Panc1 (cell line): ENCODE measurements around the gene CEP120. TPM values are rescaled to one million over a fixed set of nuclear protein-coding genes. Genes with fewer than 3 reads are reported as not detected.

Experiments used
- ATAC-seq: fragments of 200-7000 bp; cut with Tn5 transposase; 2 replicates; pipeline ENCODE4 v1.9.1; 2020; ENCODE audit warnings: mild to moderate bottlenecking, moderate library complexity
- BruUV-seq: library from RNA; stranded (reverse); fragments of 400-500 nt; replicated peaks from 2 replicates; lab custom pipeline; 2021; lab: Mats Ljungman, UMichigan
- CTCF ChIA-PET: fragments of 300-600 bp; sonication (Branson Sonifier 250); formaldehyde crosslinking; loops from one replicate; lab custom pipeline; 2022; ENCODE audit warnings: antibody characterized with exemption; lab: Charles Lee
- POLR2A ChIA-PET: fragments of 300-600 bp; sonication (Branson Sonifier 250); formaldehyde crosslinking; loops from one replicate; lab custom pipeline; 2022; ENCODE audit warnings: antibody characterized with exemption; lab: Charles Lee
- DNase-seq: peaks from one replicate; pipeline ENCODE4 v3.0.0-alpha.2; 2010; ENCODE audit warnings: low read depth, low spot score
- H3K27ac ChIP-seq: 2 replicates; pipeline ENCODE4 v1.5.1; 2011; ENCODE audit warnings: mild to moderate bottlenecking, low read length, inconsistent platforms
- H3K27me3 ChIP-seq: fragments of 200-500 bp; sonication (Bioruptor generic); 2 replicates; pipeline ENCODE4 v1.6.0; 2014; ENCODE audit warnings: low read length, inconsistent platforms; ENCODE audit not compliant: control insufficient read depth, insufficient read depth
- H3K36me3 ChIP-seq: fragments of 200-500 bp; sonication (Bioruptor generic); 2 replicates; pipeline ENCODE4 v1.5.1; 2014; ENCODE audit warnings: inconsistent platforms, mild to moderate bottlenecking, low read length, moderate library complexity; ENCODE audit not compliant: control insufficient read depth, insufficient read depth
- H3K4me1 ChIP-seq: 2 replicates; pipeline ENCODE4 v1.5.1; 2011; ENCODE audit warnings: inconsistent platforms, mild to moderate bottlenecking, low read length, moderate library complexity; ENCODE audit not compliant: control insufficient read depth, insufficient read depth
- H3K4me3 ChIP-seq, 2 experiments: 2 replicates each; pipeline ENCODE4 v1.5.1; 2011 to 2012; ENCODE audit warnings: low read depth in 2 of 2, low read length in 2 of 2, mild to moderate bottlenecking in 2 of 2, inconsistent platforms in 1 of 2, moderate library complexity in 1 of 2
- H3K9me3 ChIP-seq: fragments of 200-500 bp; sonication (Bioruptor generic); 2 replicates; pipeline ENCODE4 v1.5.1; 2014; ENCODE audit warnings: low read depth, mild to moderate bottlenecking, inconsistent platforms, low read length, moderate library complexity; ENCODE audit not compliant: control insufficient read depth, insufficient read depth
- POLR2AphosphoS5 ChIP-seq: IDR thresholded peaks from 2 replicates; pipeline ENCODE4 v1.6.1; 2012; ENCODE audit warnings: mild to moderate bottlenecking, low read depth, low read length, moderate library complexity
- SIN3A ChIP-seq: IDR thresholded peaks from 2 replicates; pipeline ENCODE4 v1.6.1; 2012; ENCODE audit warnings: low read depth, mild to moderate bottlenecking, low read length, moderate library complexity, borderline replicate concordance; ENCODE audit not compliant: insufficient read depth
- TCF7L2 ChIP-seq: IDR thresholded peaks from 2 replicates; pipeline ENCODE4 v1.6.1; 2011; ENCODE audit warnings: mild to moderate bottlenecking, low read depth, low read length, inconsistent platforms
- in situ Hi-C: cut with HindIII; loops from 2 replicates; pipeline ENCODE4 v1.10.0; 2016; ENCODE audit warnings: low sequenced_read_pairs, low pct_unique_long_range_greater_than_20kb
- intact Hi-C: fragments of 100-400 bp; cut with micrococcal nuclease; formaldehyde crosslinking; loops from one replicate; pipeline ENCODE4 v1.10.0; 2022; ENCODE audit not compliant: unreplicated experiment
- total RNA-seq: library from RNA; stranded (reverse); gene quantifications from one replicate; pipeline ENCODE4 v1.2.1, GENCODE V29; 2021; ENCODE audit not compliant: unreplicated experiment
- TF ChIP-seq, protein P1 (sequence below), 2 experiments: IDR thresholded peaks; 2 replicates each; pipeline ENCODE4 v1.6.1; 2011 to 2012; ENCODE audit warnings: low read depth in 2 of 2, control low read depth in 1 of 2, low read length in 1 of 2, mild to moderate bottlenecking in 1 of 2, moderate library complexity in 1 of 2; ENCODE audit not compliant: insufficient read depth in 1 of 2
- TF ChIP-seq, protein P2 (sequence below): fragments of 450-650 bp; IDR thresholded peaks from 2 replicates; pipeline ENCODE4 v1.5.1; 2017; ENCODE audit warnings: mild to moderate bottlenecking

Gene CEP120
- total RNA-seq, 1 experiment from 2014 or later: 20.1 TPM

DNA sequence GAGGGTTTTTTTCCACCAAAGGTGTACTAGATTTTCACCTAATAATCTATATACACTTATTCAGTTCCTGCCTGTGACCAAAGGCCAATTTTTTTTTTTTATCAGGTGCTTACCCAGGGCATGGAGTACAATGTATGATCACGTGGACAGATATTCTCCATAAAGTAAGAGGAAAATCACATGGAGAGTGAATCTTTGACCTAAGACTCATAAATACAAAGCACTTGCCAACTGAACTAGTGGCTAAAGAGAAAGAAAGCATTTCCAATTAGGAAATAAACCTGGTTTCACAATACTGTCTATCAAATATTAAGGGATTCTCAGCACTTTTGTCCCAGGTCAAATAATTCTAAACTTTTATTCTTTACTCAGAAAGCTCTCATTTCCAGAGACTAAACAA is 33.0 kb upstream of the CEP120 start:
- DNase-seq (no peak), ATAC-seq (no peak)
- Histone ChIP-seq H3K27ac (no peak overlapping the region), H3K4me3 (no peak overlapping the region), H3K9me3 (no peaks in the 10 kb centered on the region), H3K36me3 (no peaks in the 10 kb centered on the region), H3K4me1 (no peaks in the 10 kb centered on the region), H3K27me3 (no peaks in the 10 kb centered on the region; the same call in 1 of the 2 replicates)
- ChIA-PET CTCF (no interaction called here), POLR2A (no interaction called here)
- TF ChIP-seq, protein P1, sequence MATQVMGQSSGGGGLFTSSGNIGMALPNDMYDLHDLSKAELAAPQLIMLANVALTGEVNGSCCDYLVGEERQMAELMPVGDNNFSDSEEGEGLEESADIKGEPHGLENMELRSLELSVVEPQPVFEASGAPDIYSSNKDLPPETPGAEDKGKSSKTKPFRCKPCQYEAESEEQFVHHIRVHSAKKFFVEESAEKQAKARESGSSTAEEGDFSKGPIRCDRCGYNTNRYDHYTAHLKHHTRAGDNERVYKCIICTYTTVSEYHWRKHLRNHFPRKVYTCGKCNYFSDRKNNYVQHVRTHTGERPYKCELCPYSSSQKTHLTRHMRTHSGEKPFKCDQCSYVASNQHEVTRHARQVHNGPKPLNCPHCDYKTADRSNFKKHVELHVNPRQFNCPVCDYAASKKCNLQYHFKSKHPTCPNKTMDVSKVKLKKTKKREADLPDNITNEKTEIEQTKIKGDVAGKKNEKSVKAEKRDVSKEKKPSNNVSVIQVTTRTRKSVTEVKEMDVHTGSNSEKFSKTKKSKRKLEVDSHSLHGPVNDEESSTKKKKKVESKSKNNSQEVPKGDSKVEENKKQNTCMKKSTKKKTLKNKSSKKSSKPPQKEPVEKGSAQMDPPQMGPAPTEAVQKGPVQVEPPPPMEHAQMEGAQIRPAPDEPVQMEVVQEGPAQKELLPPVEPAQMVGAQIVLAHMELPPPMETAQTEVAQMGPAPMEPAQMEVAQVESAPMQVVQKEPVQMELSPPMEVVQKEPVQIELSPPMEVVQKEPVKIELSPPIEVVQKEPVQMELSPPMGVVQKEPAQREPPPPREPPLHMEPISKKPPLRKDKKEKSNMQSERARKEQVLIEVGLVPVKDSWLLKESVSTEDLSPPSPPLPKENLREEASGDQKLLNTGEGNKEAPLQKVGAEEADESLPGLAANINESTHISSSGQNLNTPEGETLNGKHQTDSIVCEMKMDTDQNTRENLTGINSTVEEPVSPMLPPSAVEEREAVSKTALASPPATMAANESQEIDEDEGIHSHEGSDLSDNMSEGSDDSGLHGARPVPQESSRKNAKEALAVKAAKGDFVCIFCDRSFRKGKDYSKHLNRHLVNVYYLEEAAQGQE (IDR thresholded peaks at IDR 0.05; ENCODE audit: insufficient read depth in 1 of 2, low read depth in 2 of 2, low read length in 1 of 2): no peak
- TF ChIP-seq TCF7L2 (no peak), POLR2AphosphoS5 (no peak), SIN3A (no peak)
- TF ChIP-seq, protein P2, sequence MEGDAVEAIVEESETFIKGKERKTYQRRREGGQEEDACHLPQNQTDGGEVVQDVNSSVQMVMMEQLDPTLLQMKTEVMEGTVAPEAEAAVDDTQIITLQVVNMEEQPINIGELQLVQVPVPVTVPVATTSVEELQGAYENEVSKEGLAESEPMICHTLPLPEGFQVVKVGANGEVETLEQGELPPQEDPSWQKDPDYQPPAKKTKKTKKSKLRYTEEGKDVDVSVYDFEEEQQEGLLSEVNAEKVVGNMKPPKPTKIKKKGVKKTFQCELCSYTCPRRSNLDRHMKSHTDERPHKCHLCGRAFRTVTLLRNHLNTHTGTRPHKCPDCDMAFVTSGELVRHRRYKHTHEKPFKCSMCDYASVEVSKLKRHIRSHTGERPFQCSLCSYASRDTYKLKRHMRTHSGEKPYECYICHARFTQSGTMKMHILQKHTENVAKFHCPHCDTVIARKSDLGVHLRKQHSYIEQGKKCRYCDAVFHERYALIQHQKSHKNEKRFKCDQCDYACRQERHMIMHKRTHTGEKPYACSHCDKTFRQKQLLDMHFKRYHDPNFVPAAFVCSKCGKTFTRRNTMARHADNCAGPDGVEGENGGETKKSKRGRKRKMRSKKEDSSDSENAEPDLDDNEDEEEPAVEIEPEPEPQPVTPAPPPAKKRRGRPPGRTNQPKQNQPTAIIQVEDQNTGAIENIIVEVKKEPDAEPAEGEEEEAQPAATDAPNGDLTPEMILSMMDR: no peak
- in situ Hi-C loops: no loop called here
- no TSS peak for BruUV-seq
- intact Hi-C loops: no loop called here

DNA sequence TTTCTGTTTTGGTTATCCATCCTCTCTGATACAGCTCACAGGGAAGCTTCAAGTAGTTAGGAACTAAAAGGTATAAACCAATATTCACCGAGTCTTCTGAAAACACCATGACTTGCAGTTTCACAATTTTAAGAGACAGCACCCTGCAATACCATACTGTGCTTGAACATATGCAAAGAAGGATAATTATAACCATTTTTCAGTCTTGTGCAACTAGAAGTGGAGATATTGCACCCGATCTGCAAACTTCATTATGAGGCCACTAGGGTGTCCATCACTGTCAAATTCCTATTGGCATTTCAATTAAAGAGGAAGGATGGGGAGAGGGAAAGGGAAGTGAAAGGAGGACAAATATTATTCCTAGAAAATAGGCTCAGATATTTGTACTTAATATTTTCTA is 32.4 kb upstream of the CEP120 start:
- Histone ChIP-seq H3K4me3 (no peak overlapping the region), H3K4me1 (no peaks in the 10 kb centered on the region), H3K27ac (no peak overlapping the region), H3K27me3 (no peaks in the 10 kb centered on the region; the same call in 1 of the 2 replicates), H3K36me3 (no peaks in the 10 kb centered on the region), H3K9me3 (no peaks in the 10 kb centered on the region)
- TF ChIP-seq SIN3A (no peak), POLR2AphosphoS5 (no peak), TCF7L2 (no peak)
- TF ChIP-seq, protein P1 (IDR thresholded peaks at IDR 0.05; ENCODE audit: insufficient read depth in 1 of 2, low read depth in 2 of 2, low read length in 1 of 2): no peak
- TF ChIP-seq, protein P2: no peak; the same call in 1 of the 2 replicates
- DNase-seq: no peak
- BruUV-seq: no TSS peak
- ATAC-seq: no peak
- in situ Hi-C loops: no loop called here
- ChIA-PET CTCF (no interaction called here), POLR2A (no interaction called here)
- intact Hi-C loops: no loop called here
